PC-3 (cell line): Measurements from ENCODE around the gene NUTF2. TPM values are rescaled to one million over a fixed set of nuclear protein-coding genes. Genes with fewer than 3 reads are reported as not detected.

Experiments used
- ATAC-seq: fragments of 200-7000 bp; cut with Tn5 transposase; 2 replicates; pipeline ENCODE4 v1.9.1; 2020; ENCODE audit warnings: mild to moderate bottlenecking, moderate library complexity
- BruUV-seq: library from RNA; stranded (reverse); fragments of 400-500 nt; replicated peaks from 2 replicates; lab custom pipeline; 2021; lab: Mats Ljungman, UMichigan
- CTCF ChIA-PET: fragments of 300-600 bp; sonication (Branson Sonifier 250); formaldehyde crosslinking; loops from one replicate; lab custom pipeline; 2022; ENCODE audit warnings: antibody characterized with exemption; lab: Charles Lee
- POLR2A ChIA-PET: fragments of 300-600 bp; sonication (Branson Sonifier 250); formaldehyde crosslinking; loops from one replicate; lab custom pipeline; 2022; ENCODE audit warnings: antibody characterized with exemption; ENCODE audit not compliant: unreplicated experiment; lab: Charles Lee
- DNase-seq: peaks from one replicate; pipeline ENCODE4 v3.0.0-alpha.2; 2015
- H2AFZ ChIP-seq: fragments of 300-600 bp; sonication (generic); 2 replicates; pipeline ENCODE4 v1.6.0; 2016; ENCODE audit warnings: antibody characterized with exemption, low read length
- H3F3A ChIP-seq: fragments of 300-600 bp; sonication (generic); one replicate; pipeline ENCODE4 v1.6.0; 2017; ENCODE audit warnings: antibody characterized with exemption, low read length, control low read depth, mild to moderate bottlenecking; ENCODE audit not compliant: unreplicated experiment
- H3K27ac ChIP-seq: fragments of 300-600 bp; sonication (generic); 2 replicates; pipeline ENCODE4 v1.5.1; 2016; ENCODE audit warnings: mild to moderate bottlenecking, low read length
- H3K27me3 ChIP-seq: fragments of 300-600 bp; sonication (generic); 2 replicates; pipeline ENCODE4 v1.6.1; 2016; ENCODE audit warnings: low read length, mixed read lengths
- H3K36me3 ChIP-seq: fragments of 300-600 bp; sonication (generic); 2 replicates; pipeline ENCODE4 v1.6.1; 2016; ENCODE audit warnings: low read depth, mixed run types, low read length, mixed read lengths
- H3K4me1 ChIP-seq: fragments of 300-600 bp; sonication (generic); 2 replicates; pipeline ENCODE4 v1.5.1; 2016; ENCODE audit warnings: low read length; ENCODE audit not compliant: insufficient read depth
- H3K4me2 ChIP-seq: fragments of 300-600 bp; sonication (generic); 2 replicates; pipeline ENCODE4 v1.6.0; 2016; ENCODE audit warnings: low read length
- H3K4me3 ChIP-seq: fragments of 300-600 bp; sonication (generic); 2 replicates; pipeline ENCODE4 v1.5.1; 2016; ENCODE audit warnings: mild to moderate bottlenecking, low read length, mixed read lengths
- H3K79me2 ChIP-seq: fragments of 300-600 bp; sonication (generic); 2 replicates; pipeline ENCODE4 v1.6.1; 2017; ENCODE audit warnings: low read length, mixed read lengths
- H3K9ac ChIP-seq: fragments of 300-600 bp; sonication (generic); 2 replicates; pipeline ENCODE4 v1.6.0; 2016; ENCODE audit warnings: mild to moderate bottlenecking, low read length
- H3K9me2 ChIP-seq: fragments of 300-600 bp; sonication (generic); replicated peaks from 2 replicates; pipeline ENCODE4 v1.6.1; 2016; ENCODE audit warnings: mixed run types, low read length, mixed read lengths
- H3K9me3 ChIP-seq: fragments of 300-600 bp; sonication (generic); 2 replicates; pipeline ENCODE4 v1.6.1; 2016; ENCODE audit warnings: low read length, mixed read lengths
- H4K20me1 ChIP-seq: fragments of 300-600 bp; sonication (generic); 2 replicates; pipeline ENCODE4 v1.6.1; 2016; ENCODE audit warnings: low read length, mixed read lengths
- EZH2 ChIP-seq: fragments of 300-600 bp; sonication (generic); IDR thresholded peaks from one replicate; pipeline ENCODE4 v1.6.1; 2017; ENCODE audit warnings: antibody characterized with exemption, mild to moderate bottlenecking, low read length; ENCODE audit not compliant: unreplicated experiment
- EZH2phosphoT487 ChIP-seq: fragments of 300-600 bp; sonication (generic); IDR thresholded peaks from 2 replicates; pipeline ENCODE4 v1.6.1; 2018; ENCODE audit warnings: mild to moderate bottlenecking, antibody characterized with exemption, low read length, borderline replicate concordance
- intact Hi-C: fragments of 100-400 bp; cut with micrococcal nuclease; formaldehyde crosslinking; loops from 2 replicates; pipeline ENCODE4 v1.9.0; 2023
- total RNA-seq: library from RNA; depleted of rRNA; stranded (reverse); fragments of >200 nt; gene quantifications from 2 replicates; pipeline ENCODE4 v1.2.3, GENCODE V29; 2014
- TF ChIP-seq, protein P1 (sequence below): fragments of 300-600 bp; sonication (generic); conservative IDR thresholded peaks from 2 replicates; pipeline ENCODE4 v1.5.1; 2017; ENCODE audit warnings: antibody characterized with exemption, low read depth, mild to moderate bottlenecking, low read length

The NUTF2 gene
- total RNA-seq, 1 experiment from 2014 or later = 167 TPM

DNA sequence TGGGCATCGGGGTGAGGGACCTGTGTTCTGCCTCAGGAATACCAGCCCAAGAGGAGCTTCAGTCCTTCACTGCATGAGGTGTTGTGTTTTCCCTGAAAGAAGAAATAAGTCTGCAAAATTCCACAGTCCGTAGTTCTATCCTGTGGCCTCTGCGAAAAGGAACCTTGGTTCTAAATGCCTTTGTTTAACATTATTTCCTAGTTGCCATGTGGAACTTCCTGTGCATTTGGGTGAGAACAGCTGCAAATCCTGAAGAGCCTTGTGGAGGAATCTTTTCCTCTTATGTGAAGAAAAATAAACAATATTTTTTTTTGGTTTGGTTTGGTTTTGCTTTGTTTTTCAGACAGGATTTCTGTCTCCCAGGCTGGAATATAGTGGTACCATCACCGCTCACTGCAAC lies 56.1 kb downstream of the NUTF2 start:
- CTCF ChIA-PET = no interaction called here
- Histone ChIP-seq H3K9ac (no peak overlapping the region), H3K79me2 (no peaks in the 10 kb centered on the region), H3K9me2 (no peaks in the 10 kb centered on the region), H3K36me3 (no peaks in the 10 kb centered on the region), H3K27ac (no peak overlapping the region), H3K4me2 (no peak overlapping the region), H3K27me3 (no peaks in the 10 kb centered on the region), H3F3A (no peaks in the 10 kb centered on the region), H3K4me3 (no peak overlapping the region), H3K9me3 (no peaks in the 10 kb centered on the region), H2AFZ (no peak overlapping the region), H4K20me1 (no peaks in the 10 kb centered on the region), H3K4me1 (no peaks in the 10 kb centered on the region)
- intact Hi-C loops = no loop called here
- POLR2A ChIA-PET = no interaction called here
- no TSS peak for BruUV-seq
- ATAC-seq = no peak
- no peak for DNase-seq
- no peak for TF ChIP-seq EZH2
- no peak for TF ChIP-seq EZH2phosphoT487
- TF ChIP-seq, protein P1, sequence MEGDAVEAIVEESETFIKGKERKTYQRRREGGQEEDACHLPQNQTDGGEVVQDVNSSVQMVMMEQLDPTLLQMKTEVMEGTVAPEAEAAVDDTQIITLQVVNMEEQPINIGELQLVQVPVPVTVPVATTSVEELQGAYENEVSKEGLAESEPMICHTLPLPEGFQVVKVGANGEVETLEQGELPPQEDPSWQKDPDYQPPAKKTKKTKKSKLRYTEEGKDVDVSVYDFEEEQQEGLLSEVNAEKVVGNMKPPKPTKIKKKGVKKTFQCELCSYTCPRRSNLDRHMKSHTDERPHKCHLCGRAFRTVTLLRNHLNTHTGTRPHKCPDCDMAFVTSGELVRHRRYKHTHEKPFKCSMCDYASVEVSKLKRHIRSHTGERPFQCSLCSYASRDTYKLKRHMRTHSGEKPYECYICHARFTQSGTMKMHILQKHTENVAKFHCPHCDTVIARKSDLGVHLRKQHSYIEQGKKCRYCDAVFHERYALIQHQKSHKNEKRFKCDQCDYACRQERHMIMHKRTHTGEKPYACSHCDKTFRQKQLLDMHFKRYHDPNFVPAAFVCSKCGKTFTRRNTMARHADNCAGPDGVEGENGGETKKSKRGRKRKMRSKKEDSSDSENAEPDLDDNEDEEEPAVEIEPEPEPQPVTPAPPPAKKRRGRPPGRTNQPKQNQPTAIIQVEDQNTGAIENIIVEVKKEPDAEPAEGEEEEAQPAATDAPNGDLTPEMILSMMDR = no peak

GRCh38 chr16:67907397-67908180 lies 60.9 kb downstream of the NUTF2 start:
- POLR2A ChIA-PET = no interaction called here

More at GRCh38 chr16:67907397-67908180, 60.9 kb downstream of the NUTF2 start:
- Histone ChIP-seq H3K79me2 (no peaks in the 10 kb centered on the region), H3K9ac (no peak overlapping the region), H3K27me3 (no peaks in the 10 kb centered on the region), H3K9me2 (no peaks in the 10 kb centered on the region), H3K4me2 (no peak overlapping the region), H3K4me3 (no peak overlapping the region), H3F3A (no peaks in the 10 kb centered on the region), H3K36me3 (no peaks in the 10 kb centered on the region), H4K20me1 (no peaks in the 10 kb centered on the region), H2AFZ (no peak overlapping the region), H3K27ac (no peak overlapping the region), H3K9me3 (no peaks in the 10 kb centered on the region), H3K4me1 (no peaks in the 10 kb centered on the region)
- DNase-seq (no peak), ATAC-seq (no peak)
- no TSS peak for BruUV-seq
- TF ChIP-seq EZH2phosphoT487 (no peak), EZH2 (no peak)
- TF ChIP-seq, protein P1 = no peak
- intact Hi-C loops = no loop called here
- CTCF ChIA-PET = no interaction called here
